Testis (tissue), 3 donors: ENCODE data around the gene CCR5. TPM values are rescaled to one million over a fixed set of nuclear protein-coding genes. Genes with fewer than 3 reads are reported as not detected.

Source experiments
- DNase-seq: peaks from one replicate; pipeline ENCODE4 v3.0.0-alpha.2; 2019
- H3K27ac ChIP-seq, 2 donors: fragments of 200-600 bp; sonication (generic); one replicate each; pipeline ENCODE4 v1.5.1; 2019
- H3K27me3 ChIP-seq: fragments of 200-600 bp; sonication (generic); one replicate; pipeline ENCODE4 v1.5.1; 2019
- H3K36me3 ChIP-seq: fragments of 200-600 bp; sonication (generic); one replicate; pipeline ENCODE4 v1.5.1; 2017; ENCODE audit warnings: low read depth; ENCODE audit errors: missing control alignments
- H3K4me1 ChIP-seq: fragments of 200-600 bp; sonication (generic); one replicate; pipeline ENCODE4 v1.5.1; 2019
- H3K4me3 ChIP-seq, 2 donors: fragments of 200-600 bp; sonication (generic); one replicate each; pipeline ENCODE4 v1.5.1; 2017 to 2019
- H3K9me3 ChIP-seq: fragments of 200-600 bp; sonication (generic); one replicate; pipeline ENCODE4 v1.5.1; 2017
- CTCF ChIP-seq, 3 experiments: fragments of 450-650 bp in 2 of 3; fragments of 200-600 bp in 1 of 3; sonication (generic) in 1 of 3; IDR thresholded peaks; one replicate each; pipeline ENCODE4 v1.5.1; 2016 to 2019; ENCODE audit warnings: antibody characterized with exemption in 3 of 3, mild to moderate bottlenecking in 2 of 3, moderate library complexity in 1 of 3
- POLR2A ChIP-seq: fragments of 450-650 bp; IDR thresholded peaks from one replicate; pipeline ENCODE4 v1.6.1; 2017; ENCODE audit warnings: antibody characterized with exemption, mild to moderate bottlenecking, moderate library complexity
- WGBS, 2 donors: methylation state at CpG; one replicate each; pipeline ENCODE4 v1.1.5; 2018; 5-methylcytosine and 5-hydroxymethylcytosine counted together
- intact Hi-C: fragments of 100-400 bp; cut with DNase I; formaldehyde crosslinking; loops from one replicate; pipeline ENCODE4 v1.15.1; 2023; ENCODE audit warnings: low total_unique reads
- polyA plus RNA-seq: library from polyadenylated mRNA; stranded (reverse); fragments of 350-450 nt; fragmentation: Illumina TruSeq; extraction: RNeasy Lipid Tissue Mini Kit (QIAGEN cat#74804); gene quantifications from one replicate; pipeline ENCODE4 v1.2.3, GENCODE V29; 2014; ENCODE audit warnings: low read depth, low replicate concordance; ENCODE audit not compliant: insufficient read depth
- total RNA-seq, 2 donors: library from RNA; depleted of rRNA; stranded (reverse); fragments of >200 nt; gene quantifications; one replicate each; pipeline ENCODE4 v1.2.3, GENCODE V29; 2016

Gene CCR5
- total and polyA plus RNA-seq, 3 donors from 2014 or later = 0.56 to 3.3 TPM; not detected in 1

- intact Hi-C loops = no loop called here
- H3K36me3 ChIP-seq = no peaks in the 10 kb centered on the region
- TF ChIP-seq CTCF (IDR thresholded peaks at IDR 0.05) (no peak), POLR2A (no peak)
- no peaks in the 10 kb centered on the region for H3K27me3 ChIP-seq
- H3K27ac ChIP-seq = no peak overlapping the region
- no peak for DNase-seq
- 90 to 92% methylated on average over 3 of the region's 3 CpGs for WGBS, 2 donors
- no peaks in the 10 kb centered on the region for H3K9me3 ChIP-seq
- no peaks in the 10 kb centered on the region for H3K4me1 ChIP-seq
- no peak overlapping the region for H3K4me3 ChIP-seq
Observed at GRCh38 chr3:46348823-46349482, 21.8 kb upstream of the CCR5 start.

GRCh38 chr3:46349484-46350261 lies 21.1 kb upstream of the CCR5 start:
- Histone ChIP-seq H3K27ac (no peak overlapping the region), H3K27me3 (no peaks in the 10 kb centered on the region), H3K36me3 (no peaks in the 10 kb centered on the region), H3K9me3 (no peaks in the 10 kb centered on the region), H3K4me3 (no peak overlapping the region), H3K4me1 (no peaks in the 10 kb centered on the region)
- intact Hi-C loops = no loop called here
- no peak for TF ChIP-seq CTCF (IDR thresholded peaks at IDR 0.05)
- no peak for DNase-seq
- 78 to 86% methylated on average over 2 of the region's 2 CpGs for WGBS, 2 donors

- no peak for TF ChIP-seq POLR2A
- TF ChIP-seq CTCF (IDR thresholded peaks at IDR 0.05) = no peak
- intact Hi-C loops = no loop called here
- Histone ChIP-seq H3K27me3 (no peaks in the 10 kb centered on the region), H3K4me3 (no peak overlapping the region), H3K9me3 (no peaks in the 10 kb centered on the region), H3K36me3 (no peaks in the 10 kb centered on the region), H3K27ac (no peak overlapping the region), H3K4me1 (no peaks in the 10 kb centered on the region)
- 79 to 86% methylated on average over 1 of the region's 1 CpG for WGBS, 2 donors
- DNase-seq = no peak
Observed at GRCh38 chr3:46350262-46350565, 20.5 kb upstream of the CCR5 start.

- no peak overlapping the region for H3K27ac ChIP-seq
- intact Hi-C loops = no loop called here
- no peak for DNase-seq
- H3K9me3 ChIP-seq = no peaks in the 10 kb centered on the region
- no peaks in the 10 kb centered on the region for H3K36me3 ChIP-seq
- no peaks in the 10 kb centered on the region for H3K4me1 ChIP-seq
- 85 to 89% methylated on average over 3 of the region's 3 CpGs for WGBS, 2 donors
- H3K4me3 ChIP-seq = no peak overlapping the region
- H3K27me3 ChIP-seq = no peaks in the 10 kb centered on the region
- TF ChIP-seq POLR2A (no peak), CTCF (IDR thresholded peaks at IDR 0.05) (no peak)
Observed at GRCh38 chr3:46351646-46352045, 19.1 kb upstream of the CCR5 start.

GRCh38 chr3:46353090-46353489 lies 17.7 kb upstream of the CCR5 start:
- 74 to 78% methylated on average over 4 of the region's 4 CpGs for WGBS, 2 donors
- Histone ChIP-seq H3K27ac (no peak overlapping the region), H3K27me3 (no peaks in the 10 kb centered on the region), H3K9me3 (no peaks in the 10 kb centered on the region), H3K36me3 (no peaks in the 10 kb centered on the region), H3K4me1 (no peaks in the 10 kb centered on the region), H3K4me3 (no peak overlapping the region)
- intact Hi-C loops = no loop called here
- TF ChIP-seq POLR2A (no peak), CTCF (IDR thresholded peaks at IDR 0.05) (no peak)
- DNase-seq = no peak
